K562 (cell line): ENCODE measurements around the gene USP35. TPM values are rescaled to one million over a fixed set of nuclear protein-coding genes. Genes with fewer than 3 reads are reported as not detected.

Experiments
- CSDE1 ChIP-seq, 2 experiments: fragments of 450-650 bp; IDR thresholded peaks; 2 replicates each; pipeline ENCODE4 v1.6.1; 2016; ENCODE audit warnings: mild to moderate bottlenecking in 1 of 2
- HDAC1 ChIP-seq, 2 experiments: fragments of 450-650 bp; IDR thresholded peaks; 2 replicates each; pipeline ENCODE4 v1.6.1; 2016 to 2017; ENCODE audit warnings: inconsistent platforms in 1 of 2, mild to moderate bottlenecking in 1 of 2, moderate library complexity in 1 of 2
- NBN ChIP-seq: fragments of 450-650 bp; IDR thresholded peaks from 2 replicates; pipeline ENCODE4 v1.6.1; 2016; ENCODE audit warnings: low read depth, mild to moderate bottlenecking
- NELFE ChIP-seq: IDR thresholded peaks from 2 replicates; pipeline ENCODE4 v1.6.1; 2011; ENCODE audit warnings: mild to moderate bottlenecking; ENCODE audit not compliant: insufficient read depth, insufficient read length
- NEUROD1 ChIP-seq: fragments of 150-350 bp; IDR thresholded peaks from 2 replicates; pipeline ENCODE4 v1.6.1; 2014; ENCODE audit warnings: borderline replicate concordance, low read length, low read depth; ENCODE audit not compliant: partially characterized antibody
- NR0B1 ChIP-seq: fragments of 450-650 bp; IDR thresholded peaks from one replicate; pipeline ENCODE4 v1.6.1; 2018; ENCODE audit warnings: mild to moderate bottlenecking, moderate library complexity; ENCODE audit not compliant: partially characterized antibody
- NRF1 ChIP-seq, 2 experiments: fragments of 450-650 bp; IDR thresholded peaks in 1 of 2; conservative IDR thresholded peaks in 1 of 2; 2 replicates each; pipeline ENCODE4 v1.6.1; 2014; ENCODE audit warnings: mild to moderate bottlenecking in 2 of 2
- PKNOX1 ChIP-seq: fragments of 450-650 bp; IDR thresholded peaks from 2 replicates; pipeline ENCODE4 v1.6.1; 2016
- POLR2AphosphoS5 ChIP-seq: IDR thresholded peaks from 2 replicates; pipeline ENCODE4 v1.6.1; 2011; ENCODE audit warnings: mild to moderate bottlenecking, low read depth, low read length, moderate library complexity; ENCODE audit not compliant: control insufficient read depth, insufficient read depth
- RBM22 ChIP-seq: fragments of 200-400 bp; formaldehyde crosslinking; IDR thresholded peaks from 2 replicates; pipeline ENCODE4 v1.6.1; 2018; ENCODE audit warnings: low read length, low read depth; ENCODE audit not compliant: poor library complexity, severe bottlenecking
- SMAD3 ChIP-seq: fragments of 450-650 bp; formaldehyde crosslinking; conservative IDR thresholded peaks from 2 replicates; pipeline ENCODE4 v1.4.0; 2020; ENCODE audit warnings: mild to moderate bottlenecking
- STAG1 ChIP-seq: sonication (generic); formaldehyde crosslinking; IDR thresholded peaks from 2 replicates; pipeline ENCODE4 v1.5.0; 2020; ENCODE audit warnings: missing genetic modification reagents, borderline replicate concordance
- TEAD2 ChIP-seq: fragments of 450-650 bp; IDR thresholded peaks from 2 replicates; pipeline ENCODE4 v1.6.1; 2016; ENCODE audit warnings: missing genetic modification characterization, control low read depth, missing compliant biosample characterization
- ZC3H4 ChIP-seq: sonication (generic); formaldehyde crosslinking; IDR thresholded peaks from 2 replicates; pipeline ENCODE4 v1.9.0; 2021; ENCODE audit warnings: missing genetic modification reagents, borderline replicate concordance
- ZNF133 ChIP-seq: fragments of 250-450 bp; sonication (Bioruptor Pico); IDR thresholded peaks from 2 replicates; pipeline ENCODE4 v1.4.0; 2020; ENCODE audit warnings: mild to moderate bottlenecking
- ZNF143 ChIP-seq: sonication (generic); formaldehyde crosslinking; IDR thresholded peaks from 2 replicates; pipeline ENCODE4 v1.9.0; 2022; ENCODE audit warnings: mild to moderate bottlenecking, missing genetic modification reagents
- ZNF146 ChIP-seq: IDR thresholded peaks from one replicate; pipeline ENCODE4 v1.6.1; 2018; ENCODE audit warnings: missing compliant biosample characterization; ENCODE audit not compliant: unreplicated experiment
- ZNF561 ChIP-seq: fragments of 450-650 bp; formaldehyde crosslinking; conservative IDR thresholded peaks from 2 replicates; pipeline ENCODE4 v1.4.0; 2020; ENCODE audit warnings: mild to moderate bottlenecking, moderate library complexity
- ZNF696 ChIP-seq: fragments of 250-450 bp; sonication (Bioruptor Pico); conservative IDR thresholded peaks from 2 replicates; pipeline ENCODE4 v1.4.0; 2020; ENCODE audit warnings: mild to moderate bottlenecking, moderate library complexity
- polyA plus RNA-seq, 8 experiments: library from polyadenylated mRNA; depleted of rRNA in 4 of 8; stranded (reverse) in 5 of 8; unstranded in 3 of 8; fragments of >200 nt; fragmentation: Nextera tagmentation in 2 of 8; fragmentation: Illumina TruSeq in 1 of 8; extraction: Ambion mirVana in 2 of 8; extraction: Trizol in 1 of 8; gene quantifications; 2 replicates each; pipeline versions ENCODE4 v1.2.1 to v1.2.3, GENCODE V29; 2011 to 2014; ENCODE audit warnings: inconsistent platforms in 1 of 8, missing spikeins in 1 of 8
- total RNA-seq, 7 experiments: library from RNA; depleted of rRNA in 6 of 7; stranded (reverse); fragments of >200 nt in 6 of 7; fragmentation: Illumina TruSeq in 2 of 7; extraction: Trizol in 2 of 7; gene quantifications; 2 replicates each; pipeline versions ENCODE4 v1.2.1 to v1.2.3, GENCODE V29; 2011 to 2021; ENCODE audit warnings: low replicate concordance in 1 of 7
- TF ChIP-seq, protein P1 (sequence below): IDR thresholded peaks from 2 replicates; pipeline ENCODE4 v1.6.1; 2011; ENCODE audit warnings: borderline replicate concordance, low read depth, mild to moderate bottlenecking, moderate library complexity, low read length; ENCODE audit not compliant: insufficient read depth, poor library complexity, severe bottlenecking
- TF ChIP-seq, protein P2 (sequence below): sonication (generic); formaldehyde crosslinking; IDR thresholded peaks from 2 replicates; pipeline ENCODE4 v1.8.1; 2022; ENCODE audit warnings: missing genetic modification reagents

USP35 gene
- total and polyA plus RNA-seq, 9 of the 15 experiments (the other 6 are each of a cell fraction or from before 2014, with no cell fraction given): 0.01 to 4.8 (median 3.6) TPM

GRCh38 chr11:78139422-78140391, 49.0 kb upstream of the USP35 start, which contains the start of gene ALG8 (continued):
- TF ChIP-seq ZNF146 (CRISPR knock-in tag) (no peak), NEUROD1 (peak; percentile 15), STAG1 (no peak), RBM22 (no peak), NR0B1 (no peak), ZNF133 (no peak), ZC3H4 (CRISPR knock-in tag) (no peak), ZNF143 (CRISPR knock-in tag) (no peak), ZNF561 (no peak), NRF1 (conservative IDR thresholded peaks at IDR 0.05 in 1 of 2, IDR thresholded peaks at IDR 0.05 in 1 of 2) (peak; percentile 97 to 98), CSDE1 (IDR thresholded peaks at IDR 0.05) (no peak), HDAC1 (IDR thresholded peaks at IDR 0.05) (peak in 1 of 2 experiments; percentile 95; a peak in 2 of 4 replicates), PKNOX1 (no peak), NBN (no peak; the same call in none of the 2 replicates), NELFE (no peak), TEAD2 (tag) (no peak), SMAD3 (CRISPR knock-in tag) (no peak), POLR2AphosphoS5 (peak; percentile 85), ZNF696 (no peak)
- TF ChIP-seq, protein P1, sequence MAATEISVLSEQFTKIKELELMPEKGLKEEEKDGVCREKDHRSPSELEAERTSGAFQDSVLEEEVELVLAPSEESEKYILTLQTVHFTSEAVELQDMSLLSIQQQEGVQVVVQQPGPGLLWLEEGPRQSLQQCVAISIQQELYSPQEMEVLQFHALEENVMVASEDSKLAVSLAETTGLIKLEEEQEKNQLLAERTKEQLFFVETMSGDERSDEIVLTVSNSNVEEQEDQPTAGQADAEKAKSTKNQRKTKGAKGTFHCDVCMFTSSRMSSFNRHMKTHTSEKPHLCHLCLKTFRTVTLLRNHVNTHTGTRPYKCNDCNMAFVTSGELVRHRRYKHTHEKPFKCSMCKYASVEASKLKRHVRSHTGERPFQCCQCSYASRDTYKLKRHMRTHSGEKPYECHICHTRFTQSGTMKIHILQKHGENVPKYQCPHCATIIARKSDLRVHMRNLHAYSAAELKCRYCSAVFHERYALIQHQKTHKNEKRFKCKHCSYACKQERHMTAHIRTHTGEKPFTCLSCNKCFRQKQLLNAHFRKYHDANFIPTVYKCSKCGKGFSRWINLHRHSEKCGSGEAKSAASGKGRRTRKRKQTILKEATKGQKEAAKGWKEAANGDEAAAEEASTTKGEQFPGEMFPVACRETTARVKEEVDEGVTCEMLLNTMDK: no peak
- TF ChIP-seq, protein P2, sequence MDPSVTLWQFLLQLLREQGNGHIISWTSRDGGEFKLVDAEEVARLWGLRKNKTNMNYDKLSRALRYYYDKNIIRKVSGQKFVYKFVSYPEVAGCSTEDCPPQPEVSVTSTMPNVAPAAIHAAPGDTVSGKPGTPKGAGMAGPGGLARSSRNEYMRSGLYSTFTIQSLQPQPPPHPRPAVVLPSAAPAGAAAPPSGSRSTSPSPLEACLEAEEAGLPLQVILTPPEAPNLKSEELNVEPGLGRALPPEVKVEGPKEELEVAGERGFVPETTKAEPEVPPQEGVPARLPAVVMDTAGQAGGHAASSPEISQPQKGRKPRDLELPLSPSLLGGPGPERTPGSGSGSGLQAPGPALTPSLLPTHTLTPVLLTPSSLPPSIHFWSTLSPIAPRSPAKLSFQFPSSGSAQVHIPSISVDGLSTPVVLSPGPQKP (CRISPR knock-in tag): no peak
